Spleen (tissue), 11 donors: ENCODE measurements around the gene SLC16A10. TPM values are rescaled to one million over a fixed set of nuclear protein-coding genes. Genes with fewer than 3 reads are reported as not detected.

ENCODE experiments used
- DNase-seq: peaks from one replicate; pipeline ENCODE4 v3.0.0-alpha.2; 2020
- H3K27ac ChIP-seq, 8 donors: fragments of 200-600 bp; sonication (generic) in 7 of 8; 1 replicate in 4 of 8; 2 replicates in 4 of 8; pipeline versions ENCODE4 v1.5.0 to v1.8.0; 2016 to 2021; ENCODE audit warnings: inconsistent platforms in 4 of 8, mild to moderate bottlenecking in 4 of 8, moderate library complexity in 1 of 8
- H3K27me3 ChIP-seq, 7 donors: fragments of 200-600 bp; sonication (generic) in 6 of 7; replicated peaks in 1 of 7; 1 replicate in 4 of 7; 2 replicates in 3 of 7; pipeline versions ENCODE4 v1.5.0 to v1.8.0; 2016 to 2021; ENCODE audit warnings: inconsistent platforms in 3 of 7, mild to moderate bottlenecking in 1 of 7
- H3K36me3 ChIP-seq, 6 donors: fragments of 200-600 bp; sonication (generic) in 5 of 6; 1 replicate in 4 of 6; 2 replicates in 2 of 6; pipeline versions ENCODE4 v1.5.0 to v1.8.0; 2016 to 2021; ENCODE audit warnings: inconsistent platforms in 2 of 6
- H3K4me1 ChIP-seq, 6 donors: fragments of 200-600 bp; sonication (generic) in 5 of 6; 1 replicate in 3 of 6; 2 replicates in 3 of 6; pipeline versions ENCODE4 v1.5.0 to v1.8.0; 2016 to 2021; ENCODE audit warnings: inconsistent platforms in 3 of 6
- H3K4me3 ChIP-seq, 8 donors: fragments of 200-600 bp; sonication (generic) in 7 of 8; 1 replicate in 4 of 8; 2 replicates in 4 of 8; pipeline versions ENCODE4 v1.5.0 to v1.8.0; 2016 to 2021; ENCODE audit warnings: inconsistent platforms in 4 of 8, mild to moderate bottlenecking in 4 of 8, moderate library complexity in 2 of 8
- H3K9me3 ChIP-seq, 8 donors: fragments of 200-600 bp; sonication (generic) in 7 of 8; 1 replicate in 4 of 8; 2 replicates in 4 of 8; pipeline versions ENCODE4 v1.5.0 to v1.8.0; 2016 to 2021; ENCODE audit warnings: inconsistent platforms in 4 of 8
- CTCF ChIP-seq, 11 experiments: fragments of 200-600 bp in 7 of 11; fragments of 450-650 bp in 4 of 11; sonication (generic) in 4 of 11; IDR thresholded peaks in 8 of 11; conservative IDR thresholded peaks in 3 of 11; 1 replicate in 7 of 11; 2 replicates in 4 of 11; pipeline versions ENCODE4 v1.4.0 to v1.8.0; 2016 to 2021; ENCODE audit warnings: antibody characterized with exemption in 11 of 11, inconsistent platforms in 4 of 11, mild to moderate bottlenecking in 1 of 11
- POLR2A ChIP-seq, 3 donors: fragments of 450-650 bp; IDR thresholded peaks; one replicate each; pipeline ENCODE4 v1.5.1; 2017; ENCODE audit warnings: antibody characterized with exemption in 3 of 3, mild to moderate bottlenecking in 1 of 3
- POLR2AphosphoS5 ChIP-seq, 3 donors: sonication (generic); formaldehyde crosslinking; IDR thresholded peaks; one replicate each; pipeline ENCODE4 v1.5.1; 2017; ENCODE audit warnings: antibody characterized with exemption in 3 of 3
- WGBS, 5 donors: extraction: QIAGEN DNeasy Blood & Tissue Kit in 3 of 5; methylation state at CpG; one replicate each; pipeline versions ENCODE4 v1.1.5 to v1.1.7; 2013 to 2018; 5-methylcytosine and 5-hydroxymethylcytosine counted together
- intact Hi-C: fragments of 100-400 bp; cut with DNase I; formaldehyde crosslinking; loops from one replicate; pipeline ENCODE4 v1.15.0; 2023; ENCODE audit warnings: low total_unique reads
- polyA plus RNA-seq, 3 donors: library from polyadenylated mRNA; stranded (reverse); fragments of 200-250 nt; gene quantifications; one replicate each; pipeline ENCODE4 v1.2.1, GENCODE V29; 2013
- small RNA-seq, 4 donors: library from RNA; depleted of rRNA; stranded (forward); fragments of <200 nt; gene quantifications; one replicate each; pipeline ENCODE3, GENCODE V24; 2016
- total RNA-seq, 7 donors: library from RNA; depleted of rRNA in 3 of 7; stranded (reverse); fragments of >200 nt in 3 of 7; fragmentation: NEBNext Ultra II Directional in 4 of 7; extraction: Animal tissue kit (Norgen Biotek cat#: 25700) in 4 of 7; gene quantifications; one replicate each; pipeline versions ENCODE4 v1.1.0 to v1.2.1, GENCODE V29; 2016 to 2021
- donor health status: healthy with polysubstance abuse.
- donor health status: DM: no; HTN: no; CAD: no; lungs with moderate emphysema.
- donor health status: DM: no; HTN: no; CAD: no.
- donor health status: Bipolar disorder and iron deficiency.
- donor health status: healthy.
- donor health status: DM: no; HTN: no; CAD: no.
- donor health status: DM: yes; HTN: yes; CAD: no.

SLC16A10 gene
- total and polyA plus RNA-seq, 10 donors: 0.24 to 19.9 (median 5.6) TPM

DNA sequence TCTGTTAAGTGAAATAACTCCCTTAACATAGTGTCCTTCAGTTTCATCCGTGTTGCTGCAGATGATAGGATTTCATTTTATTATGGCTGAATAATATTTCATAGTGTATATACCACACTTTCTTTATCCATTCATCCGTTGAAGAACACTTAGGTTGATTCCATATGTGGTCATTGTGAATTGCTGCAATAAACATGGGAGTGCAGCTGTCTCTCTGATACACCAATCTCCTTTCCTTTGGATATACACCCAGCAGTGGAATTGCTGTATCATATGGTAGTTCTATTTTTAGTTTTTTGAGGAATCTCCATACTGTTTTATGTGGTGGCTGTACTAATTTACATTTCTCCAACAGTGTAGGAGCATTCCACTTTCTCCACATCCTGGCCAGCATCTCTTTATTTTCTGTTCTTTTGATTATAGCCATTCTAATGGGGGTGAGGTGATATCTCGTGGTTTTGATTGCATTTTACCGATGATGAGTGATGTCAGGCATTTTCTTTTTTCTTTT lies 193.2 kb downstream of the SLC16A10 start:
- no peaks in the 10 kb centered on the region for H3K27me3 ChIP-seq
- WGBS, 5 donors: 94 to 97% (median 97%) methylated on average over 4 of the region's 4 CpGs
- DNase-seq: no peak
- peaks cover 0 to 7% (median 5%) of the 10 kb centered on the region in 8 donors for H3K9me3 ChIP-seq
- intact Hi-C loops: no loop called here
- TF ChIP-seq POLR2AphosphoS5 (IDR thresholded peaks at IDR 0.05): no peak
- no peak for TF ChIP-seq CTCF (IDR thresholded peaks at IDR 0.05 in 8 of 11, conservative IDR thresholded peaks at IDR 0.05 in 3 of 11)
- TF ChIP-seq POLR2A (IDR thresholded peaks at IDR 0.05): no peak
- no peak overlapping the region for H3K27ac ChIP-seq
- H3K36me3 ChIP-seq: peaks cover 0 to 81% (median 47%) of the 10 kb centered on the region in 6 donors
- H3K4me3 ChIP-seq: no peak overlapping the region
- peaks cover 0 to 16% (median 7%) of the 10 kb centered on the region in 6 donors for H3K4me1 ChIP-seq

Small RNA genes lying within 50 kb of the gene (small RNA-seq; reads per million reads assigned to genes)
- gene RNU6-960P: 0 reads per million in 4 donors

Other genes starting within 250 kb of the SLC16A10 start
- gene AMD1, start 212.7 kb upstream of the SLC16A10 start, total RNA-seq: 100 to 1,000 TPM in 1 of 7 donors, 10 to 100 TPM in 6; 44.8 to 102 (median 64.0) TPM
- gene AMD1, start 212.7 kb upstream of the SLC16A10 start, polyA plus RNA-seq: 10 to 100 TPM; 20.7 to 44.9 (median 31.4) TPM
- gene GTF3C6, start 128.8 kb upstream of the SLC16A10 start, total RNA-seq: 10 to 100 TPM; 27.7 to 54.5 (median 45.3) TPM
- gene GTF3C6, start 128.8 kb upstream of the SLC16A10 start, polyA plus RNA-seq: 10 to 100 TPM; 46.1 to 61.5 (median 59.7) TPM
- gene RPF2, start 105.5 kb upstream of the SLC16A10 start, total RNA-seq: 10 to 100 TPM; 16.2 to 21.8 (median 17.5) TPM
- 10 to 100 TPM; 16.3 to 21.9 (median 17.7) TPM for gene RPF2, start 105.5 kb upstream of the SLC16A10 start, polyA plus RNA-seq